GM12801 (cell line): ENCODE data around the gene NSD2.

ENCODE experiments used
- CTCF ChIP-seq: IDR thresholded peaks from one replicate; pipeline ENCODE4 v1.5.1; 2011; ENCODE audit warnings: control low read depth; ENCODE audit not compliant: insufficient read length; ENCODE audit errors: extremely low read depth

The NSD2 gene

GRCh38 chr4:2011583-2011982 lies 140.4 kb downstream of the NSD2 start:
- no peak for TF ChIP-seq CTCF

GRCh38 chr4:2015008-2015407 lies 143.8 kb downstream of the NSD2 start:
- no peak for TF ChIP-seq CTCF

GRCh38 chr4:2024683-2025082 lies 153.5 kb downstream of the NSD2 start:
- TF ChIP-seq CTCF = no peak

GRCh38 chr4:2025817-2026216 lies 154.6 kb downstream of the NSD2 start:
- TF ChIP-seq CTCF = no peak
